Activated CD4-positive, alpha-beta T cell treated with anti-CD3 and anti-CD28 coated beads, Interleukin-10, Interleukin-2, amounts not matched to agents 100 ng/mL and 50 ng/mL, durations not matched to agents 16 hours and 8 hours (primary cell): ENCODE measurements around the gene AUTS2.
A peak's percentile ranks its signal among the peaks of the same experiment; 100 is the strongest.

ENCODE experiments used
- DNase-seq: peaks from one replicate; pipeline ENCODE4 v3.0.0-alpha.2; 2020

The AUTS2 gene

GRCh38 chr7:69826283-69826682, 228.0 kb downstream of the AUTS2 start:
- no peak for DNase-seq

GRCh38 chr7:69827140-69827539, 228.9 kb downstream of the AUTS2 start:
- no peak for DNase-seq

DNA sequence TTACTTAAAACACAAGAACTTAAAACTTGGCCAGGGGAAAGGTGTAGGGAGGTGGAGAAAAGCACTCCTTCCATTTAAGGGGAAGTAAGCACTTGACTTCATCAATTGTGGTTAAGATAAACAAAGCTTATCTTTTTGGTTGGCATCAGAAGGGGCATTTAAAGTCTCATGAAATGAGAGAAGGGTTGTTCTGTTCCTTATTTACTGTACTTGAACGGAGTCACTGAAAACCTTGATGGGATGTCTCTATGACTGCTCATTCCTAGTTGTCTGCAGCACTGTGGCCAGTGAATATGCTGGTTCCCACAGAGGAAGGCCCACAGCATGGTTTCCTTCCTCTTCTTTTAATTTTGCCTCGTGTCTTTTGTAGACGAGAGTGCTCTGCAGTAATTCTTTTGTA, 229.3 kb downstream of the AUTS2 start:
- no peak for DNase-seq

GRCh38 chr7:69832356-69832755, 234.1 kb downstream of the AUTS2 start:
- no peak for DNase-seq

DNA sequence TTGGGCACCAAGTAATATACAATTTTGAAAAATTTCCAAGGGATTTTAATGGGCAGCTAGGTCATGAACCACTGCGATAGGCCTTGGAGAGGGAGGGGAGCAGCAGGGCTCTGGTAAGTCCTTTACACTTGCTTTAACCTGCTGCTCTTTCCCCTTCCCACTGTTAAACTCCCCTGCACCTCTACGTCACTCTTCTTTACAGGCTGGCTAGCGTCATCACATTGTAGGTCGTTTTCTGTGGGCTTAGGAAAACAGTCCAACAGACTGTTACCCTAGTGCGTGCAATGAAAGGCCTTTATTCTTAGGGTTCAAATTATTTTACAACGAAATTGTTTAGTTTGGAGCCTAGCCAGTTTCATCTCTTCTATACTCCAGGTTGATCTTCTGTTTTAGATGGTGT, 235.7 kb downstream of the AUTS2 start:
- no peak for DNase-seq

DNA sequence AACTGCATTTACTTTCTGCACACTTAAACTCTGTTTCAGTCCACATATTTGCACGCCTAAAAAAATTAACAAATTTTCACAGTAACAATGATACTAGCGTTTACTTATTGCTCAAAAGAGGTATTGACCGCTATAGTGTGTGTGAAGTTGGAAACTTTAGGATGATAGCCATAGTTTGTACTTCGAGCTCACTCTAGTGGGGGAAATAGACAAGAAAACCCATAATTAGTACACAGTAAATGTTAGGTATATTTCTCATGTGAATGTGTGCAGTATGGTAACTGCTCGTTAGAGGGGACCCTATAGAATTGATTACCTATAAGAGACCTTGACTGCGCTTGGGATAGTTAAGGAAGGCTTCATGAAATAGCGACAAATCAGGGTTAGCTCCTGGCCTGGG, 238.4 kb downstream of the AUTS2 start:
- no peak for DNase-seq

GRCh38 chr7:69837387-69838068, 239.3 kb downstream of the AUTS2 start:
- no peak for DNase-seq

GRCh38 chr7:69839782-69840181, 241.5 kb downstream of the AUTS2 start:
- DNase-seq: no peak

GRCh38 chr7:69840248-69840647, 242.0 kb downstream of the AUTS2 start:
- DNase-seq: no peak

DNA sequence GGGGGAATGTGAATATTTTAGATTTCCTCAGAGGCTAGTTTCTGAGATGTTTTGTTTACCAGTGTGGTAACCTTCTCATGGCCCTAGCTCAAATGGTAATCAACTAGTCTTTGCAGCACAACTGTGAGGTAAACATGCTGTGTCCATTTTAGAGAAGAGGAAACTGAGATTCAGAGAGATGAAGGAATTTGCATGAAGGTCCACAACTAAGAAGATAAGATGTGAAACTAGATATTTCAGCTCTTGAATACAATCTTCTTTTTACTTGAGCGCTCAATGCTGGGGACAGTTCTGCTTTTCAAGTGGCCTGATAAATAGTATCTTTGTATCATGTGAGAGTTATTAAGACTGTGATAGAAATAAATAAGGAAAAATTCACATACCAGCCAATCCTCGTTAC, 245.4 kb downstream of the AUTS2 start:
- DNase-seq: no peak

DNA sequence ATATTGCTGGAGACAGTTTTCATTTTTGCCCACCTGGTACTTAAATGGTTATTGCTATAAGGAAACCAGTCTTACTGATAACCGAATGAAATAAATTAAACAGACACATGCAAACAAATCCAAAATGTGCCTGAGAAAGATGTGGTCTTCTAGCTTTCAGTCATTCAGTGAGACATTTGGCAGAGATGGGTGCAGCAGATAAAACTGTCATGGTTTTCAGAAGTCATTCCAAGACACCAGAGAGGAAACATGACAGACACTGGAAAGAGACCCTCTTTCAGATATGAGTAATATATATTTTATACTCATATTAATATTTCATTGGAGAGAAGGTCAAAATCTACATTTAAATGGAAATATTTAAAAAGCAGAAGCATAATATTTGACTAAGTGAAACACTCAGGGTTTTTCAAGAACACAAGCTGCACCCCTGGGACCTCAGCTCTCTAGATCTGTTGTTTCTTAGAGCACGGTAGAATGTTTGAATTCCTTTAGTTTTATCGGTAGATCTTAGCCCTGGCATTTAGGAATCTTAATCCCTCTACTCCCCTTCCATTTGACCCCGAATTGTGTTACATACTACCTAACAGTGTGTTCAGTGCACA, 246.1 kb downstream of the AUTS2 start:
- peak; percentile 32 for DNase-seq

GRCh38 chr7:69845721-69846495, 247.6 kb downstream of the AUTS2 start:
- no peak for DNase-seq

DNA sequence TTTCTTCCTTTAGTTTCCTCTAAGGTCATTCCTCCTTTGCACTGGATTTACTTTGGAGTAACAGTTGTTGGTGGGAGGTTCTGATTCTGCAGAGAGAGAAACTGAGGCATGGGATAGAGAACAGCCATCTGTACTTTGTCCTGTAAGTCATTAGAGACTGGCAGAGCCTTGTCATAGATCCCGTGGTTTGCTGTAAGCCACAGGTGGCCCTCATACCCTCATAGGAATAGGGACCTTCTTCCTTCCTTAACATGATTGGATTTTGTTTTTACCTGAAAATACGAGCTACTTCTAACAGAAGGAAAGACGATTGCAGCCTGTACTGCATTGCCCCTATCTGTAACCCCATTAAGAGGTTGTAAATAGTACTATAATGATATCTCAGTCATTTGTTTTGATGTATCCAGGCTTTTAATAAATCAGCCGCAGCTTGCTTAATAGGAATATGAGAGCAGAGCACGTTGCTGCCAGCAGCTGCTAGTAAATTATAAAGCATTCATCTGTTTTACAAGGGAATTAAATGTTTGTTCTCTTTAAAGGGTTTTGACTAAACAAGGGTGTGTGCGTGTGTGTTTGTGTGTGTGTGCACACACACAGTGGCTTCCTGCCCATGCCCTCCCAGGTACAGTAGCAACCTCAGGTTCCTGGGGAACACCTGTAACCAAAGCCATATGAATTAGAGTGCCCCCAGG, 249.8 kb downstream of the AUTS2 start:
- no peak for DNase-seq

- DNase-seq: no peak
Observed at GRCh38 chr7:69849268-69849667, 251.0 kb downstream of the AUTS2 start.

DNA sequence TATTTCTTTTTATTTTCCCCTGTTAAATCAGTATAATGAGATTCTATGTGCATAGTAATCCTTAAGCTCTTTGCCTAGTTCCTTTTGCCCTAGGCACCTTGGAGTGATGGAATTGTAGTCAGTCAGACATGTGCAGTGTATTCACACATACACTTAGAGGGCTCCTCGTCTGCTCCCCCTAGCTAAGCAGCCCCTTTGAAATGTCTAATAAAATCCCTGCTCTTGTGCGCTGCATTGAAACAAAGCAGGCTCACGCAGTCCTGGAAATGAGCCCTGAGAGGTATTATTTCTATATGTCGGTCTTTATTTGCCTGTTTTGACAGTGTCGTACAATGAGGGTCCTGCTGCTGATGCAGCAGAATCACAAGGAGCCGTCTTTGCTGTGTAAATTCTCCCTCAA, 258.7 kb downstream of the AUTS2 start:
- DNase-seq: no peak

DNA sequence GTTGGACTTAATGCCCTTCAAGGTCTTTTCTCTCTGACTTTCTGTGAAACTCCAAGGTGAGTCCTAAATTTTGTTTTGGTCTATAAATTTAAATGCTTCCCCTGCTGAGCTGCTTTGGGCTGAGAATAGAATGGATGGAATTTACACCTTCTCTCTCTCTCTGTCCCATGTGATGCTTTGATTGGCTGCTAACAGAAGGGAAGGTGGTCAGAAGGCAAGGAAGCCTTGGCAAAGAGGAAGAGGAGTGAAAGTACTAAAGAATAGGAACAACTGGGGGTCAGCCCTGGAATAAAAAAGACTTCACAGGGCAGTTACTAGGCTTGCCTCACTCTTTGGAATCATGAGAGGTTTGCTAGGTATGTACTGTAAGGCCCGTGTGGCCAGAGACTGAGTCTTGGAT, 260.2 kb downstream of the AUTS2 start:
- no peak for DNase-seq

GRCh38 chr7:69859342-69859741, 261.1 kb downstream of the AUTS2 start:
- DNase-seq: no peak

GRCh38 chr7:69860486-69860885, 262.2 kb downstream of the AUTS2 start:
- DNase-seq: no peak

DNA sequence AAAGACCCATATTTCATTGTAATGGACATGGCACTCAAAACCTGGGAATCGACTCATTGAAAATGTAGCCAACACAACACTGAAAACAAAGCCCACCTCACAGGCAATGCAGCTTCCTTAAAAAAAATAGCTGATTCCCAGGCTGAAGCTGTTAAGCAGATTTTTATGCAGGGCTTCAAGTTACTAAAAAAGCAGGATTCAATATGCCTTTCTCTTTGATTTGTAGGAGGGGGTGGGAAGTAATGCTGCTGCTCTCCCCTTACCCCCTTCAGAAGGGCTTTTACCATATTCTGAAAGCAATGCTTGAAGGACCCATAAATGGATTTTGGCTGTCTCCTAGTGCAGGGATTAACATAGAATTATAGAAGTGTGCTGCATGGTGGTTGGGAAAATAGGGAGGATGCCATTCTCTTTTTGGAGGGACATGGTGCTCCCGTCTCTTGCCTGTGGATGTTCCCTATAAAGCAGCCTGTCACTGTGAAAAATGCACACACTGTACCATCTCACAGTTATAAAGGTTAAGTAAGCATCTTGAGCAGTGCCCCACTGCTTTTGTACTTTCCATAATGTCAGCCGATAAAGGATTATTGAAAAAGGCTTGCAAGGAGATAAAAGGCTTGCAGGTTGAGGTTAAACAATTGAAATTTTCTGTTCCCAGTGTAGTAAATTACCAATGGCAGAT, 262.8 kb downstream of the AUTS2 start:
- no peak for DNase-seq

GRCh38 chr7:69862413-69863064, 264.3 kb downstream of the AUTS2 start:
- DNase-seq: no peak

DNA sequence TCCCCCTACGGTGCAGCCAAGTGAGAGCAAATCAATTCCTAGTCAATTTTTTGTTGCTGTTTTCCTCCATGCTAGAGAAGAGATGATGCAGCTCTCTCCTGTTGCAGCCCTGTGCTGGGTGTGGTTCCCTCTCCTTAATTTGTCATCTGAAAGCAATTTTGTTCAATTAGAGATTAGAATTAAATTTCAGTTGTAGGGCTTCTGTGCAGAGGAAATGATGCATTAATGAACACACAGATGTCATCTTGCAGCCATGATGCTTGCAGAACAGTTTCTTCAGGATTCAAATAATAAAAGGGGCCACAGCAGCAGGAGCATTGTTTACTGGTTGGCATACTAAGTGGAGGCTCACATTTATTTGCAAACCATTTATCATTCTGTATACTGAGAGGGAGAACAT, 266.0 kb downstream of the AUTS2 start:
- DNase-seq: no peak

GRCh38 chr7:69864822-69865221, 266.5 kb downstream of the AUTS2 start:
- DNase-seq: no peak

GRCh38 chr7:69868921-69869320, 270.6 kb downstream of the AUTS2 start:
- no peak for DNase-seq
